ENCODE results near the gene GSTO2.

GSTO2 gene

GRCh38 chr10:104303594-104304355 lies 34.8 kb downstream of the GSTO2 start:
- no peak overlapping the region for H3K27ac Mint-ChIP-seq
- ATAC-seq (no peak), DNase-seq (no peak)
- peaks cover 72% of the 10 kb centered on the region for H3K4me1 Mint-ChIP-seq
- H3K4me3 Mint-ChIP-seq = no peak overlapping the region
- H3K36me3 Mint-ChIP-seq (ENCODE audit: low read depth) = peaks cover 7% of the 10 kb centered on the region
- peaks cover 13% of the 10 kb centered on the region for H3K9me3 Mint-ChIP-seq
- H3K27me3 Mint-ChIP-seq = peaks cover 4% of the 10 kb centered on the region

- Mint-ChIP-seq H3K27me3 (peaks cover 4% of the 10 kb centered on the region), H3K4me3 (no peak overlapping the region), H3K9me3 (peaks cover 13% of the 10 kb centered on the region), H3K27ac (no peak overlapping the region), H3K4me1 (peaks cover 73% of the 10 kb centered on the region), H3K36me3 (ENCODE audit: low read depth) (peaks cover 7% of the 10 kb centered on the region)
- no peak for DNase-seq
- ATAC-seq = no peak
Measured at GRCh38 chr10:104304356-104304745, 35.4 kb downstream of the GSTO2 start.

- H3K27me3 Mint-ChIP-seq = peaks cover 4% of the 10 kb centered on the region
- H3K4me1 Mint-ChIP-seq = peaks cover 75% of the 10 kb centered on the region
- no peak overlapping the region for H3K27ac Mint-ChIP-seq
- H3K9me3 Mint-ChIP-seq = peaks cover 13% of the 10 kb centered on the region
- no peak overlapping the region for H3K4me3 Mint-ChIP-seq
- ATAC-seq = no peak
- peaks cover 12% of the 10 kb centered on the region for H3K36me3 Mint-ChIP-seq (ENCODE audit: low read depth)
- no peak for DNase-seq
Measured at GRCh38 chr10:104304927-104305326, 35.9 kb downstream of the GSTO2 start.

GRCh38 chr10:104306897-104307296 lies 37.9 kb downstream of the GSTO2 start:
- DNase-seq = no peak
- H3K9me3 Mint-ChIP-seq = peaks cover 9% of the 10 kb centered on the region
- H3K4me1 Mint-ChIP-seq = peaks cover 64% of the 10 kb centered on the region
- ATAC-seq = no peak
- H3K27me3 Mint-ChIP-seq = peaks cover 4% of the 10 kb centered on the region
- H3K4me3 Mint-ChIP-seq = no peak overlapping the region
- H3K36me3 Mint-ChIP-seq (ENCODE audit: low read depth) = peaks cover 24% of the 10 kb centered on the region
- H3K27ac Mint-ChIP-seq = no peak overlapping the region

- peak overlapping the region; percentile 88 for H3K27ac Mint-ChIP-seq
- peak overlapping the region; percentile 39 for H3K4me3 Mint-ChIP-seq
- no peak for DNase-seq
- H3K4me1 Mint-ChIP-seq = peaks cover 63% of the 10 kb centered on the region
- H3K9me3 Mint-ChIP-seq = peaks cover 4% of the 10 kb centered on the region
- peaks cover 28% of the 10 kb centered on the region for H3K36me3 Mint-ChIP-seq (ENCODE audit: low read depth)
- H3K27me3 Mint-ChIP-seq = peaks cover 4% of the 10 kb centered on the region
- no peak for ATAC-seq
Measured at GRCh38 chr10:104307576-104308438, 38.8 kb downstream of the GSTO2 start.

- no peak for DNase-seq
- peak; percentile 78 for ATAC-seq
- H3K4me1 Mint-ChIP-seq = peaks cover 65% of the 10 kb centered on the region
- no peaks in the 10 kb centered on the region for H3K9me3 Mint-ChIP-seq
- H3K27me3 Mint-ChIP-seq = peaks cover 4% of the 10 kb centered on the region
- H3K4me3 Mint-ChIP-seq = peak overlapping the region; percentile 39
- peak overlapping the region; percentile 88 for H3K27ac Mint-ChIP-seq
- peaks cover 28% of the 10 kb centered on the region for H3K36me3 Mint-ChIP-seq (ENCODE audit: low read depth)
Measured at GRCh38 chr10:104308439-104308903, 39.5 kb downstream of the GSTO2 start.

- Mint-ChIP-seq H3K4me3 (no peak overlapping the region), H3K36me3 (ENCODE audit: low read depth) (peaks cover 32% of the 10 kb centered on the region), H3K9me3 (no peaks in the 10 kb centered on the region), H3K4me1 (peaks cover 52% of the 10 kb centered on the region), H3K27ac (no peak overlapping the region), H3K27me3 (peaks cover 4% of the 10 kb centered on the region)
- DNase-seq = no peak
- no peak for ATAC-seq
Measured at GRCh38 chr10:104309980-104310978, 41.3 kb downstream of the GSTO2 start.

- Mint-ChIP-seq H3K4me1 (peaks cover 44% of the 10 kb centered on the region), H3K4me3 (no peak overlapping the region)
- ATAC-seq = no peak
Measured at GRCh38 chr10:104311184-104311720, 42.3 kb downstream of the GSTO2 start.

GRCh38 chr10:104314591-104315485 lies 45.9 kb downstream of the GSTO2 start:
- peaks cover 37% of the 10 kb centered on the region for H3K36me3 Mint-ChIP-seq (ENCODE audit: low read depth)
- peaks cover 31% of the 10 kb centered on the region for H3K4me1 Mint-ChIP-seq
- no peak overlapping the region for H3K27ac Mint-ChIP-seq
- no peaks in the 10 kb centered on the region for H3K27me3 Mint-ChIP-seq
- no peak overlapping the region for H3K4me3 Mint-ChIP-seq
- ATAC-seq = no peak
- DNase-seq = no peak
- no peaks in the 10 kb centered on the region for H3K9me3 Mint-ChIP-seq

More at GRCh38 chr10:104311184-104311720, 42.3 kb downstream of the GSTO2 start:
- H3K27me3 Mint-ChIP-seq = peaks cover 4% of the 10 kb centered on the region
- no peaks in the 10 kb centered on the region for H3K9me3 Mint-ChIP-seq
- peaks cover 34% of the 10 kb centered on the region for H3K36me3 Mint-ChIP-seq (ENCODE audit: low read depth)
- H3K27ac Mint-ChIP-seq = no peak overlapping the region
- DNase-seq = no peak

- DNase-seq (no peak), ATAC-seq (no peak)
- peaks cover 31% of the 10 kb centered on the region for H3K4me1 Mint-ChIP-seq
- H3K9me3 Mint-ChIP-seq = no peaks in the 10 kb centered on the region
- H3K36me3 Mint-ChIP-seq (ENCODE audit: low read depth) = peaks cover 31% of the 10 kb centered on the region
- H3K4me3 Mint-ChIP-seq = no peak overlapping the region
- no peaks in the 10 kb centered on the region for H3K27me3 Mint-ChIP-seq
- H3K27ac Mint-ChIP-seq = no peak overlapping the region
Measured at GRCh38 chr10:104315486-104315921, 46.5 kb downstream of the GSTO2 start.

- Mint-ChIP-seq H3K27me3 (no peaks in the 10 kb centered on the region), H3K4me3 (no peak overlapping the region), H3K27ac (no peak overlapping the region), H3K36me3 (ENCODE audit: low read depth) (peaks cover 25% of the 10 kb centered on the region), H3K4me1 (peaks cover 37% of the 10 kb centered on the region), H3K9me3 (no peaks in the 10 kb centered on the region)
- ATAC-seq (no peak), DNase-seq (no peak)
Measured at GRCh38 chr10:104316321-104317099, 47.5 kb downstream of the GSTO2 start.

- Mint-ChIP-seq H3K36me3 (ENCODE audit: low read depth) (peaks cover 23% of the 10 kb centered on the region), H3K27me3 (no peaks in the 10 kb centered on the region), H3K4me1 (peaks cover 44% of the 10 kb centered on the region), H3K9me3 (no peaks in the 10 kb centered on the region), H3K27ac (no peak overlapping the region), H3K4me3 (no peak overlapping the region)
- ATAC-seq (no peak), DNase-seq (no peak)
Measured at GRCh38 chr10:104317269-104317710, 48.3 kb downstream of the GSTO2 start.
